IPS-NIHi11 (cell line): ENCODE measurements around the gene AKR1C3.
"Not testable (repeated sequence)": the region's sequence is repeated elsewhere in the genome, so short reads cannot be mapped to it uniquely, and the experiment has no call there.

Source experiments
- DNase-seq: peaks from one replicate; pipeline ENCODE4 v3.0.0; 2012; ENCODE audit warnings: mixed read lengths, low spot score

AKR1C3 gene

GRCh38 chr10:5136468-5137087 is 42.4 kb downstream of the AKR1C3 start:
- no peak for DNase-seq

GRCh38 chr10:5137699-5138098 is 43.5 kb downstream of the AKR1C3 start:
- not testable (repeated sequence) for DNase-seq

GRCh38 chr10:5142199-5142598 is 48.0 kb downstream of the AKR1C3 start:
- no peak for DNase-seq

- no peak for DNase-seq
These were observed 48.9 kb downstream of the AKR1C3 start for GRCh38 chr10:5143137-5143536.

GRCh38 chr10:5146920-5147254 is 52.7 kb downstream of the AKR1C3 start:
- DNase-seq = no peak

GRCh38 chr10:5147255-5147980 is 53.2 kb downstream of the AKR1C3 start:
- DNase-seq = no peak

- no peak for DNase-seq
These were observed 53.9 kb downstream of the AKR1C3 start for GRCh38 chr10:5147981-5148677.

- no peak for DNase-seq
These were observed 54.4 kb downstream of the AKR1C3 start for GRCh38 chr10:5148678-5149032.

- no peak for DNase-seq
These were observed 56.9 kb downstream of the AKR1C3 start for GRCh38 chr10:5151076-5151475.

- DNase-seq = no peak
These were observed 61.7 kb downstream of the AKR1C3 start for GRCh38 chr10:5155951-5156350.
